ENCODE measurements around the gene EBPL. TPM values are rescaled to one million over a fixed set of nuclear protein-coding genes. Genes with fewer than 3 reads are reported as not detected.

Gene EBPL
- total RNA-seq, 4 donors from 2014 or later = 17.0 to 56.4 (median 45.9) TPM

DNA sequence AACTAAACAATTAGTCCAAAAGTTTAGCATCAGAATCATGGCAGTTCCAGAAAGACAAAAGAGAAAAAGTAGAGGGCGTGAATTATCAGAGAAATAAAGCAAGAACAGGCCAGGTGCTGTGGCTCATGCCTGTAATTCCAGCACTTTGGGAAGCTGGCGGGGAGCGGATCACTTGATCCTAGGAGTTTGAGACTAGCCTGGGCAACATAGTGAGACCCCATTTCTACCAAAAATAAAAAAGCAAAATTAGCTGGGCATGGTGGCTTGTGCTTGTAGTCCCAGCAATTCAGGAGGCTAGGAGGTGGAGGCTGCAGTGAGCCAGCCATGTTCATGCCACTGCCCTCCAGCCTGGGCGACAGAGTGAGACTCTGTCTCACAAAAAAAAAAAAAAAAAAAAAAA is 44.6 kb downstream of the EBPL start:
- DNase-seq (ENCODE audit: extremely low spot score) = no peak
- peaks cover 0 to 7% (median 6%) of the 10 kb centered on the region in 4 donors for H3K4me1 ChIP-seq
- H3K9me3 ChIP-seq = no peaks in the 10 kb centered on the region

DNA sequence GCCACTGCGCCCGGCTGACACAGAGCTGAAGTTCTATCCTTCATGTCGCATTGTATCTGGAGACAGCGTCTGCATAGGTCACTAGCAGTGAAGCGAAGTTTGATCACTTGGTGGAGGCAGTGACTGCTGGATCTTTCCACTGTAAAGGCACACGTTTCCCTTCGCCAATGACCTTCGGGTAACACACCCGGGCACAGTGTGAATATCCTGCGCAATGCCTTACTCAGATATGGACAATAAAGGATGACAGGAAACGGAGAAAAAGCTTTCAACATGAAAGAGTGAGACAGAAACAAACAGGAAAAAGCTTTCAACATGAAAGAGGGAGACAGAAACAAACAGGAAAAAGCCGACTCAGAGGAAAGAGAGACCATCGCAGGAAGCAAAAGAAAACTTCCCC is 45.8 kb downstream of the EBPL start:
- Histone ChIP-seq H3K27me3 (no peaks in the 10 kb centered on the region), H3K4me1 (peaks cover 0 to 11% (median 6%) of the 10 kb centered on the region in 4 donors), H3K9me3 (no peaks in the 10 kb centered on the region), H3K27ac (replicated peaks in 1 of 4) (no peak overlapping the region), H3K36me3 (no peaks in the 10 kb centered on the region), H3K4me3 (no peak overlapping the region)
- intact Hi-C loops (cut with DNase I) = no loop called here
- DNase-seq (ENCODE audit: extremely low spot score) = no peak
- TF ChIP-seq POLR2A (IDR thresholded peaks at IDR 0.05; ENCODE audit: low read depth) (no peak), POLR2AphosphoS5 (IDR thresholded peaks at IDR 0.05) (no peak), EP300 (IDR thresholded peaks at IDR 0.05) (no peak)
- TF ChIP-seq, protein P1, sequence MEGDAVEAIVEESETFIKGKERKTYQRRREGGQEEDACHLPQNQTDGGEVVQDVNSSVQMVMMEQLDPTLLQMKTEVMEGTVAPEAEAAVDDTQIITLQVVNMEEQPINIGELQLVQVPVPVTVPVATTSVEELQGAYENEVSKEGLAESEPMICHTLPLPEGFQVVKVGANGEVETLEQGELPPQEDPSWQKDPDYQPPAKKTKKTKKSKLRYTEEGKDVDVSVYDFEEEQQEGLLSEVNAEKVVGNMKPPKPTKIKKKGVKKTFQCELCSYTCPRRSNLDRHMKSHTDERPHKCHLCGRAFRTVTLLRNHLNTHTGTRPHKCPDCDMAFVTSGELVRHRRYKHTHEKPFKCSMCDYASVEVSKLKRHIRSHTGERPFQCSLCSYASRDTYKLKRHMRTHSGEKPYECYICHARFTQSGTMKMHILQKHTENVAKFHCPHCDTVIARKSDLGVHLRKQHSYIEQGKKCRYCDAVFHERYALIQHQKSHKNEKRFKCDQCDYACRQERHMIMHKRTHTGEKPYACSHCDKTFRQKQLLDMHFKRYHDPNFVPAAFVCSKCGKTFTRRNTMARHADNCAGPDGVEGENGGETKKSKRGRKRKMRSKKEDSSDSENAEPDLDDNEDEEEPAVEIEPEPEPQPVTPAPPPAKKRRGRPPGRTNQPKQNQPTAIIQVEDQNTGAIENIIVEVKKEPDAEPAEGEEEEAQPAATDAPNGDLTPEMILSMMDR (IDR thresholded peaks at IDR 0.05) = no peak
- WGBS = 77% methylated on average over 12 of the region's 13 CpGs

More for the DNA sequence above, 44.6 kb downstream of the EBPL start:
- TF ChIP-seq, protein P1 (IDR thresholded peaks at IDR 0.05) = no peak
- no peak for TF ChIP-seq POLR2A (IDR thresholded peaks at IDR 0.05; ENCODE audit: low read depth)
- TF ChIP-seq EP300 (IDR thresholded peaks at IDR 0.05) = no peak
- TF ChIP-seq POLR2AphosphoS5 (IDR thresholded peaks at IDR 0.05) = no peak
- Histone ChIP-seq H3K27ac (replicated peaks in 1 of 4) (no peak overlapping the region), H3K36me3 (no peaks in the 10 kb centered on the region), H3K4me3 (no peak overlapping the region), H3K27me3 (no peaks in the 10 kb centered on the region)
- intact Hi-C loops (cut with DNase I) = no loop called here
- WGBS = 94% methylated on average over 4 of the region's 4 CpGs

DNA sequence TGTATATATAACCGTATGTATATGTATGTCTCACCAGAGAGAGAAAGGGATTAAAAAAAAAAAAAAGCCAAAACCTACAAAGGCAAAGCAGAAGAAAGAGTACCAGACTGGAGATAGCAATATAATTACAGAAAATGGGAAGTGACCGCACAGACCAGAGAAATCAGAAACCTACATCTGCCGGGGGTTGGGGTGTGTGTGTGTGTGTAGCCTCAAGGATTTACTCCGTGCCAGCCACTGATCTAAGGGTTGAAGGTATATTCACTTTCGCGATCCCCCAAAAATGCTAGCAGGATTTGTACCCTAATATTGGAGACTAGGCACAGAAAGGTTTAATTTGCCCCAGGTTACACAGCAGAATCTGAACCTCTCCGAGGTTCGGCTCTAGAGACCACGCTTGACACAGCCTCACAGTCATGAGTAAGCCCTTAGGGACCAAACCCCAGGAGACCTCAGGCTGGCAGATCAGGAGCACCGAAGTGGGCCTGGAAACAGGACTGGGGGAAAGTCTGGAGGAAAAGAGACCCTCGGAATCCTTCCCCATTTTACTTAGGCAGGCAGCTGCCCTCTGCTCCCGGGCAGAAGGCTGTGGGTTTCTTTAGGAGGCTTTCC is 48.1 kb downstream of the EBPL start:
- TF ChIP-seq EP300 (IDR thresholded peaks at IDR 0.05) (no peak), POLR2A (IDR thresholded peaks at IDR 0.05; ENCODE audit: low read depth) (no peak), POLR2AphosphoS5 (IDR thresholded peaks at IDR 0.05) (no peak)
- TF ChIP-seq, protein P1 (IDR thresholded peaks at IDR 0.05) = no peak
- no peak for DNase-seq (ENCODE audit: extremely low spot score)
- 83% methylated on average over 12 of the region's 12 CpGs for WGBS
- Histone ChIP-seq H3K4me3 (peak overlapping the region in 3 of 4 donors; percentile 2 to 22 (median 14)), H3K36me3 (no peaks in the 10 kb centered on the region), H3K27me3 (no peaks in the 10 kb centered on the region), H3K4me1 (peaks cover 0 to 6% (median 0%) of the 10 kb centered on the region in 4 donors), H3K9me3 (no peaks in the 10 kb centered on the region), H3K27ac (replicated peaks in 1 of 4) (peak overlapping the region in 1 of 4 donors; percentile 37)
- intact Hi-C loops (cut with DNase I) = no loop called here

DNA sequence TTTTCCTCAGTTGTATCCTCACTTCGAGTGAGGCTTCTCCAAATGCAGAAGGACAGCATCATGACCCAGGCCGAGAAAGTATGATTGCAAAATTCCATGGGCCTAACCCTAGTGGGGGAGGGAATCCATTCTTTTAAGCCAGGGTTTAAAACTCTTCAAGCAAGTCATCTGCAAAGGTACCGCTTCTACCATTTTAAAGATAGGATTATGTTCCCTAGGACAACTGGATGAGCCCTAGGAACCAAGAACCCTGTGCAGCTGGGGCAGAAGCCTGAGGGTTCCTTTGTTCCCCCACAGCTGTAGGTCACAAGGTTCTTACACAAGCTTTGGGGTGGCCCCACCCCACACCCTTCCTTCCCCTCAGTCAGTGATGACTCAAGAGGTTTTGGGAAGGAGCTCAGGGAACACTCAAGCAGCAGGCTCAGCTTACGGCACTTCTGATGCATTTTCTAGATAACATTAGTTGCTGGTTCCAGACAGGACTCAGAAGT is 49.4 kb downstream of the EBPL start:
- Histone ChIP-seq H3K36me3 (no peaks in the 10 kb centered on the region), H3K4me1 (peaks cover 0 to 6% (median 0%) of the 10 kb centered on the region in 4 donors), H3K9me3 (no peaks in the 10 kb centered on the region), H3K27ac (replicated peaks in 1 of 4) (peak overlapping the region in 3 of 4 donors; percentile 48 to 55 (median 54)), H3K4me3 (peak overlapping the region; percentile 5 to 33 (median 15)), H3K27me3 (no peaks in the 10 kb centered on the region)
- WGBS = 79% methylated on average over 4 of the region's 4 CpGs
- no peak for DNase-seq (ENCODE audit: extremely low spot score)
- TF ChIP-seq POLR2A (IDR thresholded peaks at IDR 0.05; ENCODE audit: low read depth) (no peak), EP300 (IDR thresholded peaks at IDR 0.05) (no peak), POLR2AphosphoS5 (IDR thresholded peaks at IDR 0.05) (peak in 1 of 2 donors; percentile 73)
- TF ChIP-seq, protein P1 (IDR thresholded peaks at IDR 0.05) = no peak
- intact Hi-C loops (cut with DNase I) = no loop called here
